ENCODE measurements around the gene GCGR. TPM values are rescaled to one million over a fixed set of nuclear protein-coding genes. Genes with fewer than 3 reads are reported as not detected.

Gene GCGR
- total and polyA plus RNA-seq, 10 donors, result 0.06 to 0.37 (median 0.14) TPM; not detected in 6

DNA sequence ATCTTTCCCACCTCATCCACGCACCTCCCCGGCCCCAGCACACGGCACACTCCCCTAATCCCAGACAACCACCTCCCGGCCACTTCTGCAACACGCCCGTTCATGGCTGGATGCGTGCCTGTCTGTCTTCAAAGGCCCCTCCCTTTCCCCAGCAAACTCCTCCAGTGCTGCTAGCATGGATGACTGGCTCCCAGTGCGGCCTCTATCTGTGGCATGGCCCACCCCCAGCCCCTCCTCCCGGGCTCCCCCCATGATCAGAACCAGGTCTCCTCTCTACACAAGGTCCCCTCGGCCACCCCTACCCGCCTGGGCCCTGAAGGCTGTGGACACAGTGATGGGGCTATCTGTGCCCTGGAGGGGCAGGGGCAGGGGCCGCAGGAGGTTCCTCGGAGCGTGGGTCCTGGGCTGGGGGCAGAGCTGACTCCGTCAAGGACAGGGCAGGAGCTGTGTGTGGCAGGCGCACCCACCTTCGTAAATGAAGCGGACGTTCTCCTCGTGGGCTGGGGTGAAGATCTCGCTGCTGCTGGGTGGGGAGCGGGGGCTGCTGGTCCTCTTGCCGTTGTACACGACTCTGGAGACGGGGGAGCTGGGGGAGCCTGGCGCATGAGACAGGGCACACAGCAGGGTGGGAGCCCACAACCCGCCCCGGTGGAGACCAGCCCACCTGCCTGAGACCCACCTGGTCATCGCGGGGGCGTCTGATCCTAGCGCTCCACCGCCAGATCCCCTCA, 20.0 kb downstream of the GCGR start:
- Histone ChIP-seq H3K27ac (no peak overlapping the region), H3K4me1 (peaks cover 7 to 45% (median 32%) of the 10 kb centered on the region in 6 donors), H3K36me3 (peaks cover 0 to 37% (median 22%) of the 10 kb centered on the region in 6 donors), H3K27me3 (replicated peaks in 1 of 7) (peaks cover 0 to 4% (median 0%) of the 10 kb centered on the region in 7 donors), H3K4me3 (no peak overlapping the region), H3K9me3 (no peaks in the 10 kb centered on the region)
- 90 to 96% (median 94%) methylated on average over 23 to 33 of the region's 33 CpGs for WGBS, 5 donors
- DNase-seq, result no peak
- TF ChIP-seq POLR2AphosphoS5 (IDR thresholded peaks at IDR 0.05) (no peak), CTCF (IDR thresholded peaks at IDR 0.05 in 8 of 11, conservative IDR thresholded peaks at IDR 0.05 in 3 of 11) (no peak), POLR2A (IDR thresholded peaks at IDR 0.05) (no peak)
- intact Hi-C loops (cut with DNase I; ENCODE audit: low total_unique reads), result no loop called here

- H3K4me3 ChIP-seq, result no peak overlapping the region
- TF ChIP-seq POLR2AphosphoS5 (IDR thresholded peaks at IDR 0.05), result no peak
- no peak for TF ChIP-seq POLR2A (IDR thresholded peaks at IDR 0.05)
- TF ChIP-seq CTCF (IDR thresholded peaks at IDR 0.05 in 8 of 11, conservative IDR thresholded peaks at IDR 0.05 in 3 of 11), result no peak
- no peak for DNase-seq
- H3K36me3 ChIP-seq, result peaks cover 0 to 39% (median 22%) of the 10 kb centered on the region in 6 donors
- H3K4me1 ChIP-seq, result peaks cover 7 to 51% (median 37%) of the 10 kb centered on the region in 6 donors
- WGBS, 5 donors, result 87 to 92% (median 89%) methylated on average over 5 to 11 of the region's 11 CpGs
- intact Hi-C loops (cut with DNase I; ENCODE audit: low total_unique reads), result no loop called here
- no peaks in the 10 kb centered on the region for H3K9me3 ChIP-seq
- peaks cover 0 to 3% (median 0%) of the 10 kb centered on the region in 7 donors for H3K27me3 ChIP-seq (replicated peaks in 1 of 7)
- no peak overlapping the region for H3K27ac ChIP-seq
Measured at GRCh38 chr17:81824595-81824994, 20.6 kb downstream of the GCGR start.

- Histone ChIP-seq H3K27ac (no peak overlapping the region), H3K36me3 (peaks cover 0 to 45% (median 22%) of the 10 kb centered on the region in 6 donors), H3K4me3 (no peak overlapping the region), H3K4me1 (peaks cover 7 to 61% (median 40%) of the 10 kb centered on the region in 6 donors), H3K9me3 (no peaks in the 10 kb centered on the region), H3K27me3 (replicated peaks in 1 of 7) (no peaks in the 10 kb centered on the region)
- DNase-seq, result no peak
- no peak for TF ChIP-seq POLR2A (IDR thresholded peaks at IDR 0.05)
- TF ChIP-seq CTCF (IDR thresholded peaks at IDR 0.05 in 8 of 11, conservative IDR thresholded peaks at IDR 0.05 in 3 of 11), result no peak
- no peak for TF ChIP-seq POLR2AphosphoS5 (IDR thresholded peaks at IDR 0.05)
- intact Hi-C loops (cut with DNase I; ENCODE audit: low total_unique reads), result no loop called here
- WGBS, 5 donors, result 80 to 91% (median 86%) methylated on average over 10 to 11 of the region's 11 CpGs
Measured at GRCh38 chr17:81825841-81826466, 22.0 kb downstream of the GCGR start.

- intact Hi-C loops (cut with DNase I; ENCODE audit: low total_unique reads), result no loop called here
- H3K4me1 ChIP-seq, result peaks cover 11 to 63% (median 39%) of the 10 kb centered on the region in 6 donors
- H3K27me3 ChIP-seq (replicated peaks in 1 of 7), result no peaks in the 10 kb centered on the region
- peak overlapping the region in 3 of 8 donors; percentile 10 to 36 (median 19) for H3K27ac ChIP-seq
- TF ChIP-seq CTCF (IDR thresholded peaks at IDR 0.05 in 8 of 11, conservative IDR thresholded peaks at IDR 0.05 in 3 of 11) (no peak), POLR2A (IDR thresholded peaks at IDR 0.05) (no peak), POLR2AphosphoS5 (IDR thresholded peaks at IDR 0.05) (peak in 1 of 3 donors; percentile 44)
- H3K9me3 ChIP-seq, result no peaks in the 10 kb centered on the region
- no peak for DNase-seq
- WGBS, 5 donors, result 63 to 76% (median 64%) methylated on average over 7 of the region's 7 CpGs
- H3K4me3 ChIP-seq, result no peak overlapping the region
- H3K36me3 ChIP-seq, result peaks cover 0 to 24% (median 10%) of the 10 kb centered on the region in 6 donors
Measured at GRCh38 chr17:81828656-81829055, 24.7 kb downstream of the GCGR start.
